IPS-20b (cell line): ENCODE data around the gene GRM7.

Experiments
- H3K27ac ChIP-seq: one replicate; pipeline ENCODE4 v1.5.1; 2013; ENCODE audit warnings: low read length
- H3K27me3 ChIP-seq: 2 replicates; pipeline ENCODE4 v1.6.1; 2013; ENCODE audit warnings: mild to moderate bottlenecking, low read length, inconsistent platforms; ENCODE audit not compliant: insufficient read depth
- H3K36me3 ChIP-seq: 2 replicates; pipeline ENCODE4 v1.6.1; 2013; ENCODE audit warnings: low read depth, mild to moderate bottlenecking, inconsistent platforms, low read length, moderate library complexity; ENCODE audit not compliant: insufficient read depth
- H3K4me1 ChIP-seq: 2 replicates; pipeline ENCODE4 v1.6.1; 2013; ENCODE audit warnings: mild to moderate bottlenecking, control low read depth, inconsistent platforms, low read length, moderate library complexity; ENCODE audit not compliant: insufficient read depth
- H3K4me3 ChIP-seq: 2 replicates; pipeline ENCODE4 v1.5.1; 2013; ENCODE audit warnings: mild to moderate bottlenecking, low read length, inconsistent platforms
- H3K9ac ChIP-seq: 2 replicates; pipeline ENCODE4 v1.6.1; 2013; ENCODE audit warnings: low read depth, mild to moderate bottlenecking, inconsistent platforms, low read length, moderate library complexity
- H3K9me3 ChIP-seq: 2 replicates; pipeline ENCODE4 v1.6.1; 2013; ENCODE audit warnings: mild to moderate bottlenecking, low read depth, low read length, inconsistent platforms; ENCODE audit not compliant: insufficient read depth

Gene GRM7

DNA sequence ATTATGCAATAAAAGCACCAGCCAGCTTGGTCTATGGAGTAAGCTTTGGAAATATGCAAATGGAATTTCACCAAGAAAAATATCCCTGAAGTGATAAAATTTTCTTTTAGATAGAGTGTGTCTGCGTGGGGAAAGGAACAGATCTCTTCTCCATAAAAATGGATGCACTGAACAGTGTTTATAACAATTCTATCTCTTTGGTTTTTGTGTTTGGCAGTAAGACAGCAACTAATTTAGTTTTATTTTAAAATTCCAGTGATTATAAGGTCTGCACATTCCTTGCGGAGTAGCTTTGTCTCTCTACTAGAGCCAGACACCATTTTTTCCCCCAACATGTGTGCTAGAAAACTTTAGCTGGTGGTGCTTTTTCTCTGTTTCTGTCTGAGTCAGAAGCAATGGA, 712.4 kb downstream of the GRM7 start:
- H3K9me3 ChIP-seq = peaks cover 3% of the 10 kb centered on the region; the same call in 1 of the 2 replicates
- H3K4me3 ChIP-seq = no peak overlapping the region

GRCh38 chr3:7574435-7574834, 713.5 kb downstream of the GRM7 start:
- H3K9me3 ChIP-seq = peaks cover 3% of the 10 kb centered on the region; the same call in 1 of the 2 replicates
- H3K27me3 ChIP-seq = no peaks in the 10 kb centered on the region
- no peak overlapping the region for H3K9ac ChIP-seq
- no peak overlapping the region for H3K27ac ChIP-seq
- H3K4me1 ChIP-seq = no peaks in the 10 kb centered on the region
- no peaks in the 10 kb centered on the region for H3K36me3 ChIP-seq
- H3K4me3 ChIP-seq = no peak overlapping the region

More for the DNA sequence above, 712.4 kb downstream of the GRM7 start:
- Histone ChIP-seq H3K9ac (no peak overlapping the region), H3K27ac (no peak overlapping the region), H3K27me3 (no peaks in the 10 kb centered on the region), H3K36me3 (no peaks in the 10 kb centered on the region), H3K4me1 (no peaks in the 10 kb centered on the region)

GRCh38 chr3:7576071-7576470, 715.2 kb downstream of the GRM7 start:
- H3K27ac ChIP-seq = no peak overlapping the region
- H3K4me3 ChIP-seq = no peak overlapping the region
- H3K4me1 ChIP-seq = no peaks in the 10 kb centered on the region
- H3K36me3 ChIP-seq = no peaks in the 10 kb centered on the region
- H3K9me3 ChIP-seq = no peaks in the 10 kb centered on the region
- H3K9ac ChIP-seq = no peak overlapping the region
- H3K27me3 ChIP-seq = no peaks in the 10 kb centered on the region

DNA sequence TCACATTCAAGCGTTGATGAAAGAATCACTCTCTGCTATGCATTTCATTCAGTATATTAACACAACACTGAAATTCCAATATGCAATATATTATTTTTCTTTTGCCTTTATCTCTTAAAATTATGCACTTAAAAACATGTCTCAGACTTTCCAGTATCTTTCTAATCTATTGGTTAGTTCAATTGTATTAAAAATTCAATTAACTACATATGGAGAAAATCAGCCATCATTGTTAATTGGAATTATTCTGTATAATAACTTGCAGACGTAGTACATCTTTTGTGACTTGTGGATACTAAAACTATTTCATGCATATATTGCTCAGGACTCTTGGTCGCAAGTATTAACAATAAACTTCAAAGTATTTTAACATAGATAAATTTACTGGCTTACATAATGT, 715.6 kb downstream of the GRM7 start:
- Histone ChIP-seq H3K27me3 (no peaks in the 10 kb centered on the region), H3K27ac (no peak overlapping the region), H3K9me3 (no peaks in the 10 kb centered on the region), H3K4me1 (no peaks in the 10 kb centered on the region), H3K4me3 (no peak overlapping the region), H3K36me3 (no peaks in the 10 kb centered on the region), H3K9ac (no peak overlapping the region)

DNA sequence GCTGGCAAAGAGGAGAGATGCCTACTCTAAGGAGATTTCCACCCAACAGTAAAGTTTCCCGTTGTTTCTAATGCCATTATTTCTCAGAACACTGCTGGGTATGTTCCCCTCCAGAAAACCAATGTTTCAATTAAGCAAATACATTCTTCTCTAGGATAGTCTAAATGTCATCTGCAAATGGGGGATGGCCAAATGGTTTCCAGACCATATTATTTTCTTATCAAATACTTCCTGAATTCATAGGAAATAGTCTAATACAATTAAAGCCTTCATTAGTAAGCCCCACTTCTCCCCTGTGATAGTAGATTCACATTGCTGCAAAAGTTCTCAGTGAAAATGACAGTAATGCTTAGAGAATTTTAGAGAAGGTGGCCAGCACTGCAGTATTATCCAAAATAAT, 716.6 kb downstream of the GRM7 start:
- H3K9me3 ChIP-seq = no peaks in the 10 kb centered on the region
- H3K27me3 ChIP-seq = no peaks in the 10 kb centered on the region
- H3K4me1 ChIP-seq = no peaks in the 10 kb centered on the region
- H3K4me3 ChIP-seq = no peak overlapping the region
- H3K27ac ChIP-seq = no peak overlapping the region
- no peaks in the 10 kb centered on the region for H3K36me3 ChIP-seq
- H3K9ac ChIP-seq = no peak overlapping the region

GRCh38 chr3:7581831-7582230, 720.9 kb downstream of the GRM7 start:
- Histone ChIP-seq H3K9me3 (no peaks in the 10 kb centered on the region), H3K4me1 (no peaks in the 10 kb centered on the region), H3K4me3 (no peak overlapping the region), H3K36me3 (no peaks in the 10 kb centered on the region), H3K9ac (no peak overlapping the region), H3K27ac (no peak overlapping the region), H3K27me3 (no peaks in the 10 kb centered on the region)

GRCh38 chr3:7585052-7585451, 724.1 kb downstream of the GRM7 start:
- Histone ChIP-seq H3K36me3 (no peaks in the 10 kb centered on the region), H3K9ac (no peak overlapping the region), H3K4me1 (no peaks in the 10 kb centered on the region), H3K9me3 (no peaks in the 10 kb centered on the region), H3K4me3 (no peak overlapping the region), H3K27ac (no peak overlapping the region), H3K27me3 (no peaks in the 10 kb centered on the region)

DNA sequence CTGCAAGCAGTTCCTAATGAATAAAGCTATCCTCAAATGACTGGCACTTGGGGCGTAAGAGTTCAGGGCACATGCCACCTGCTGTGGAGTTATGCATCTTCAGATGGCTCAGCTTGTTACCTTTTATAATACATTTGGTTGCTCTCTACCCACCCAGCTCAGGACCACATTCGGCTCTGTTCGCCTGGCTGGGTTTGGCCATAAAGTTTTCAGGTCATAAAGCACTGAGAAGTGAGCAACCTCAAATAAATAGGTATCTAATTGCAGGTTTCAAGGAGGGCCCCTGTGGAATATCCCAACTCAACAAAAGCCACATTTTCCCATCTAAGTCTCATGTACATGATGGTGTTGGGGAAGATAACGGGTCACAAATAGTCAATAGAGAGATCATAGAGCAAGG, 727.3 kb downstream of the GRM7 start:
- Histone ChIP-seq H3K27me3 (no peaks in the 10 kb centered on the region), H3K9ac (no peak overlapping the region), H3K9me3 (no peaks in the 10 kb centered on the region), H3K4me1 (no peaks in the 10 kb centered on the region), H3K4me3 (no peak overlapping the region), H3K27ac (no peak overlapping the region), H3K36me3 (no peaks in the 10 kb centered on the region)

DNA sequence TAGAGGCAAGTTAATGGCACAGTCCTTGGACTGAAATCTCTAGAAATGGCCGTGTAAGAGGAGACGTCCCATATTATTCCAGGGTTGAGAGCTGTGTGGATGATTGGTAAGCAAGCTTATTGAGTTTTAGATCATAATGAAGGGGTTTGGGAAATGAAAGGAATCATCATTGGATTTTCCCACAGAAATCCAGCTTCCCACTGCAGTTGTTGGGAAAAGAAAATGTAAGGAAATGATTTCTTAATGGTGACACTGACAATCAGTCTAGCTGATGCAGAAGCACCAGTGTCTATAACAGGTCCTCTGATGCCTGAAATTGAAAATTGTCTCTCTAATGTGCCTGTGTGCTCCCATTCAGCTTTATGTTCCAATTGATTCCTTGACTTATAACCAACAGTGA, 728.6 kb downstream of the GRM7 start:
- no peaks in the 10 kb centered on the region for H3K36me3 ChIP-seq
- H3K9ac ChIP-seq = no peak overlapping the region
- no peak overlapping the region for H3K4me3 ChIP-seq
- H3K9me3 ChIP-seq = no peaks in the 10 kb centered on the region
- H3K27me3 ChIP-seq = no peaks in the 10 kb centered on the region
- H3K27ac ChIP-seq = no peak overlapping the region
- H3K4me1 ChIP-seq = no peaks in the 10 kb centered on the region

GRCh38 chr3:7602297-7602696, 741.4 kb downstream of the GRM7 start:
- H3K9ac ChIP-seq = no peak overlapping the region

GRCh38 chr3:7607083-7607482, 746.2 kb downstream of the GRM7 start:
- no peaks in the 10 kb centered on the region for H3K4me1 ChIP-seq
- no peak overlapping the region for H3K9ac ChIP-seq
- H3K9me3 ChIP-seq = no peaks in the 10 kb centered on the region
- H3K36me3 ChIP-seq = no peaks in the 10 kb centered on the region
- no peaks in the 10 kb centered on the region for H3K27me3 ChIP-seq
- no peak overlapping the region for H3K27ac ChIP-seq
- H3K4me3 ChIP-seq = no peak overlapping the region

More at GRCh38 chr3:7602297-7602696, 741.4 kb downstream of the GRM7 start:
- Histone ChIP-seq H3K27ac (no peak overlapping the region), H3K9me3 (no peaks in the 10 kb centered on the region), H3K36me3 (no peaks in the 10 kb centered on the region), H3K27me3 (no peaks in the 10 kb centered on the region), H3K4me3 (no peak overlapping the region), H3K4me1 (peaks cover 4% of the 10 kb centered on the region; the same call in 1 of the 2 replicates)

DNA sequence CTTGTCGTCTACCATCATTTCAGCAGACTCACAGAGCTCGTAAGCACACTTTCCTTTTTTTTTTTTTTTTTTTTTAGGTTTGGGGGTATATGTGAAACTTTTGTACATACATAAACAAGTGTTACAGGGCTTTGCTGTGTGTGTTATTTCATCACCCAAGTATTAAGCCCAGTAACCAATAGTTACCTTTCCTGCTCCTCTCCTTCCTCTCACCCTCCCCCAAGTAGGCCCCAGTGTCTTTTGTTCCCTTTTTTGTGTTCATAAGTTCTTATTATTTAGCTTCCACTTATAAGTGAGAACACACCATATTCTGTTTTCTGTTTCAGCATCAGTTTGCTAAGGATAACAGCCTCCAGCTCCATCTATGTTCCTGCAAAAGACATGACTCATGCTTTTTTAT, 746.8 kb downstream of the GRM7 start:
- Histone ChIP-seq H3K9me3 (no peaks in the 10 kb centered on the region), H3K9ac (no peak overlapping the region), H3K4me1 (no peaks in the 10 kb centered on the region), H3K27me3 (no peaks in the 10 kb centered on the region), H3K27ac (no peak overlapping the region), H3K4me3 (no peak overlapping the region), H3K36me3 (no peaks in the 10 kb centered on the region)

GRCh38 chr3:7610634-7611033, 749.7 kb downstream of the GRM7 start:
- Histone ChIP-seq H3K27ac (no peak overlapping the region), H3K4me3 (no peak overlapping the region), H3K9me3 (no peaks in the 10 kb centered on the region), H3K9ac (no peak overlapping the region), H3K4me1 (no peaks in the 10 kb centered on the region), H3K27me3 (no peaks in the 10 kb centered on the region), H3K36me3 (no peaks in the 10 kb centered on the region)
